ENCODE data around the gene CHMP4A.

CHMP4A gene

DNA sequence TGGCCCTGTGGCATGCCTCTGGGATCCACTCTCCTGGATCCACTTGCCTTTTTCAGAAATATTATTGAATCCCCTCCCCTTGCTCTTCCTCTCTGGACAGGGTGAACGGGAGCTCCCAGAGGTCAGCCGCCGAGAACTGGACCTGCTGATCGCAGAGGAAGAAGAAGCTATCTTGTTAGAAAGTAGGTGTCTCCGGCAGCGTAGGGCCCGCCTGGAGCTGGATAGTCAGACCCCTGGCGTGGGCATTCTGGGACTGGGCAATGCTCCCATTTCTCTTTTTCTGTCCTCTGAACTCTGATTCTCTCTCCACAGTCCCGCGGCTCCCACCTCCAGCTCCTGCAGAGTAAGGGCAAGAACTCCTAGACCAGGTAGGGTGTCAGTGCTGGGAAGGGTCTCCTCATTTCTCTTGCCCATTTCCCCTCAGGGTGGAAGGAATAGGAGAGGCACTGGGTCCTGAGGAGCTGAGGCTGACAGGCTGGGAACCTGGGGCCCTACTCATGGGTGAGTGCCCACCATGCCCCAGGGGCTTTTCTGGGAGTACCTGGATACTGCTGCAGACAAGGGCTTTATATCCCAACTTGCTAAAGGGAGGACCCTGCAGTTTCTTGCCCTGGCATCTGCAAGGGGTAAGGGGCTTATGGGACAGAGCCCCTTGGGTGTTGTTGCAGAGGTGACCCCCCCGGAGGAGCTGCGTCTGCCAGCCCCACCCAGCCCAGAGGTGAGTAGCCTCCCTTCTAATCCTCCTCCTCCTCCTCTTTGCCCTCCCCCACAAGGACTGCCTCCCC lies 36.1 kb downstream of the CHMP4A start:
- DNase-seq, result no peak

- no peak for DNase-seq
Measured at GRCh38 chr14:24176599-24176998, 36.7 kb downstream of the CHMP4A start.

DNA sequence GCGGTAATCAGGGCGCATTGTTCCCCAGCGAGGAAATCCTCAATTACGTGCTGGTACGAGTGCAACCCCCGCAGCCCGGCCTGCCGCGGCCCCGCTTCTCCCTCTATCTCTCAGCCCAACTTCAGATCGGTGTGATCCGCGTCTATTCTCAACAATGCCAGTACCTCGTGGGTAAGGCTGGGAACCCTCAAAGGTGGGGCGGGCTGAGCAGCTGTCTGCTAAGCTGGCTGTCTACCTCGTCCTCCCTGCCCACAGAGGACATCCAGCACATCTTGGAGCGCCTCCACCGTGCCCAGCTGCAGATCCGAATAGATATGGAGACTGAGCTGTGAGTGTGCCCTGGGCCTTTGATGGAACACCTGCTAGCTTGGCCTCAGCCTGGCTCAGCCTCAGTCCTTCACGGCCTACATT lies 40.4 kb downstream of the CHMP4A start:
- DNase-seq, result no peak

DNA sequence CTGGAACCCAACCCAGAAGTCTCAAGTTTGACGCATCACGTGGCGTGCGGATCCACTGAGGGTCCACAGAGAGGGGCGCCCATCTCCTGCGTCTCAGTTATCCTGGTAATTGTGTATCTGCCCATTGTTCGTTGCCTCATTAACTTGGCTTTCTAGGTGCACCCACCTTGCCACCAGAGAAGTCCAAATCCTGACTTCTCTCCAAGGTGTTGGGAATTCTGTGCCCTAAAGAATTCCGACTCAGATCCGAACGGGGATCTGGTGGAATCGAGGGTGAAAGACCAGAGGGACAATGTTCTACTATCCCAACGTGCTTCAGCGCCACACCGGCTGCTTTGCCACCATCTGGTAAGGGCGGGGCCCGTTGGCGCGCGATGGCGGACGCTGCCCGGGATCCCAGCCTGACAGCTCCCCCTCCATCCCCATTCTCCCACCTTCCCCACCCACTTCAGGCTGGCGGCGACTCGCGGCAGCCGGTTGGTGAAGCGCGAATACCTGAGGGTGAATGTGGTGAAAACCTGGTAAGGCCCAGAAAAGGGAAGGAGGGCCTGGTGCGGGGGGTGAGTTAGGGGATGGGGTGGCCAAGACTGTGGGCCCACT lies 40.9 kb downstream of the CHMP4A start:
- DNase-seq, result no peak

- DNase-seq, result peak; percentile 80
Measured at GRCh38 chr14:24171422-24172260, 41.6 kb downstream of the CHMP4A start, which contains the start of gene REC8. Gene REC8 (plus strand): TSS chr14:24172080. CDS start chr14:24172553, 473 bp downstream.

GRCh38 chr14:24167469-24168114 lies 45.7 kb downstream of the CHMP4A start:
- DNase-seq, result no peak

GRCh38 chr14:24165785-24166184 lies 47.5 kb downstream of the CHMP4A start:
- no peak for DNase-seq

- no peak for DNase-seq
Measured at GRCh38 chr14:24164518-24164991, 48.7 kb downstream of the CHMP4A start.

DNA sequence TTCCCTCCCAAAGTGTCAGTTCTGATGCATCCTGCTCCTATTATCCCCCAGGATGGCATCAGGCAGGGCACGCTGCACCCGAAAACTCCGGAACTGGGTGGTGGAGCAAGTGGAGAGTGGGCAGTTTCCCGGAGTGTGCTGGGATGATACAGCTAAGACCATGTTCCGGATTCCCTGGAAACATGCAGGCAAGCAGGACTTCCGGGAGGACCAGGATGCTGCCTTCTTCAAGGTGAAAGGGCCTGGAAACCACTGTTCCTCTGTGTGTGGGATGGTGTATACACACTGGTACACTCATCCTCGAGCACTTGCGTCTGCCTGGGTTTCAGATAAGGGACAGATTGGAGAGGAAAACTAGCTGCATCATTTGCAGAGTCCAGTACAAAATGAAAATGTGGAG lies 51.2 kb downstream of the CHMP4A start:
- peak; percentile 8 for DNase-seq

DNA sequence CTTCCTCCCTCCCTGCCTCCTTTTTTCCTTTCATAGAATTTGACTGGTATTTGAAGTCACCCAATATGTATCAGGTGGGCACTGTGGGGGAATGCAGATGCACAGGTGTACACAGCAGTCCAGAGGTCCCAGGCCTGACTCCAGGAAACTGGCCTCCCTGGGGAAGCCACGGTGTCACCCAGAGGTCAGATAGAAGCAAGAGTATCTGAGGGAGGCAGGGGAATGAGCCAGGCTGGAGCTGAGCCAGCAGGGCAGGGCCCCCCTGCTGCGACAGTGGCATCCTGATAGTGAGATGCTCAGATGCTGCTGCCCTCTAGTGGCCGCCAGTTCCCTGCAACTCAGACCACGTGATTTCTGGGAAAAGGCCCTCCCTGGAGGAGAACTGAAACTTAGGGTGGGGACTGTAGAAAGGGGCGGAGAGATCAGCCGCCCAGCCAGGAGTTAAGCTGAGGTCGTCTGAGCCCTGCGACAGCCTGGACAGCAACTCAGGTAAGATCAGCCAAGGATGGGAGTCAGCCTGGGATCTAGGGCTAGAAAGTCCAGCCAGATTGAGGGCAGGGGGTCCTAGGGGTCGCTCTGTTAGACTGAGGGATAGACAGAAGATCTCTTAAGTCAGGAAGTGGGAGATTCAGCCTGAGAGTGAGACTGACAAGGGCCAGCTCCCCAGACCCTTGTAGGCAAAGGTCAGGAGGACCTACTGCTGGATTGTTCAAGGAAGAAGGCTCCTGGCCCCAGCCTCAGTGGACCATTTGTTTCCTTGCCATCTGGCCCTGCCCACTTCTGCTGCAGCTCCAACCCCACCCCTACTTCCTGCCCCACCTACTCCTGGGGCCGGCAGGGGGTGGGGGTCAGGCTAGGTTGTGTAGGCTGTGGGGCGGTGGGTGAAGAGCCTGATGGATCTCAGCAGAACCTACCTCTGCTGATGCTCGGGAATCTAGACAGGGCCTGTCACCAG lies 52.2 kb downstream of the CHMP4A start, which contains the start of gene IRF9:
Gene IRF9 (plus strand): TSS at position 416 of the 955 bp plus-strand sequence. CDS start 880 bp downstream, outside the sequence.
- DNase-seq, result peak; percentile 98

DNA sequence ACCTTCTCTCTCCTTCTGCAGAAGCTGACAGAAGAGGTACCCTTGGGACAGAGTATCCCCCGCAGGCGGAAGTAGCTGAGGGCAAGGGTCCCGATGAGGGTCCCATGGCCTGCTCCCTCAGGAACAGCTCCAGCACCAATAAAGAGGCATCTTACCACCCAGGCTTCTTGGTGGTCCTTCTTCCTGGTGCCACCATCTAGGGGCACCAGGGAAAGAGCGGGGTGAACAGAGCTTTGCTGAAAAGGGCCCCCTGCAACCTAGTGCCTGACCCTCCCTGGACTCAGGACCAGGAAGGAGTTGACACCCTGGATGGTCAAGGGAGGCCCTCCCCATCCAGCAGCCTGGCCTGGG lies 52.8 kb downstream of the CHMP4A start:
- DNase-seq, result no peak

DNA sequence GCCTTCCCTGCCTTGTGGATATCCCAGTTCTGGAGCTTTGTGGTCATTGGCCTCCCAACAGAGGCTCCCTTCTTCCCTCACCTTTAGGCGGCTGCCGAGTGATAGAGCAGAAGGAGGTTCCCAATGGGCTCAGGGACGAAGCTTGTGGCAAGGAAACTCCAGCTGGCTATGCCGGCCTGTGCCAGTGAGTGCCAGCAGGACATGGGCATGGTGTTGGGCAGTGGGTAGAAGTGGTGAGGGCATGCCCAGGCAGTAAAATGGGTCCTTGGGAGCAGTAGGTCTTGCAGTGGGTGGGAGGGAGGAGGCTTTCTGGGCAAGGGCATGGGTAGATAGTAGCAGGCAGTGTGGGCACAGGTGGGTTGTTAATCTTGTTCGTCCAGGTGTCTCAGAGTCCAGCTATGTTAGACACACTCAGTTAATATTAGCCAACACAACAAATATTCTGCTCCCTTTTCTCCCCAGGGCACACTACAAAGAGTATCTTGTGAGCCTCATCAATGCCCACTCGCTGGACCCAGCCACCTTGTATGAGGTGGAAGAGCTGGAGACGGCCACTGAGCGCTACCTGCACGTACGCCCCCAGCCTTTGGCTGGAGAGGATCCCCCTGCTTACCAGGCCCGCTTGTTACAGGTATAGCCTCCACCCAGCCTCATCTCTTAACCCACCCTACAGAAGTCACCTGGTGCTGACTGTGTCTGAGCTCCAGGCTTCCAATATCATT lies 53.4 kb downstream of the CHMP4A start:
- DNase-seq, result no peak
